ENCODE measurements around the gene SCUBE2.
"Not testable (repeated sequence)": the region's sequence is repeated elsewhere in the genome, so short reads cannot be mapped to it uniquely, and the experiment has no call there.

- TF ChIP-seq CTCF, EP300, POLR2AphosphoS5, POLR2A (IDR thresholded peaks at IDR 0.05): not testable (repeated sequence)
Observed at GRCh38 chr11:9098455-9098854, 7.1 kb upstream of the SCUBE2 start.
